Astrocyte of the cerebellum (primary cell): Measurements from ENCODE around the gene GNAQ.

ENCODE experiments used
- DNase-seq: peaks from one replicate; pipeline ENCODE4 v3.0.0-alpha.2; 2011; ENCODE audit warnings: low read depth
- H3K4me3 ChIP-seq: 2 replicates; pipeline ENCODE4 v1.5.1; 2011; ENCODE audit warnings: mild to moderate bottlenecking, low read depth, low read length, moderate library complexity
- in situ Hi-C: cut with HindIII; loops from 2 replicates; pipeline ENCODE4 v1.10.0; 2017; ENCODE audit warnings: low sequenced_read_pairs
- TF ChIP-seq, protein P1 (sequence below): IDR thresholded peaks from 2 replicates; pipeline ENCODE4 v1.5.1; 2012; ENCODE audit warnings: low read length, low read depth, moderate library complexity, mild to moderate bottlenecking; ENCODE audit errors: missing control alignments

The GNAQ gene

DNA sequence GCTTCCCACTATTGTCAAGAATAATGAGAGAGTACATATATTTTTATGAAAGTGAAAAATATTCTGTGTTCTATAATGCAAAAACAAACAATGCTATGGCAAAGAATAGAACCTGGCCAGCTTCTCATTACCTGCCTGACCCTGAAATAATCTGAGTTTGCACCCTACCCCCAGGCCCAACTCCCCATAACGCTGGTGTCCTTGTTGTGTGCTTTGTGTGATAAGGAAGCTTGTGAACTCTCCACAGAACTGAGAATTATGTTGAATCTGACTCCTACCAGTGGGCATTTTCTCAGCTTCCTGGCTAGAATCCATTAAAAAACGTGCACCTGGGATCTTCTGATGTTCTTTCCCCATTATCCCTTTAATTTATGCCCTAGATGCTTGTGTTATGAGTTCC, 205.5 kb downstream of the GNAQ start:
- DNase-seq = no peak
- in situ Hi-C loops = no loop called here
- no peak overlapping the region for H3K4me3 ChIP-seq
- TF ChIP-seq, protein P1, sequence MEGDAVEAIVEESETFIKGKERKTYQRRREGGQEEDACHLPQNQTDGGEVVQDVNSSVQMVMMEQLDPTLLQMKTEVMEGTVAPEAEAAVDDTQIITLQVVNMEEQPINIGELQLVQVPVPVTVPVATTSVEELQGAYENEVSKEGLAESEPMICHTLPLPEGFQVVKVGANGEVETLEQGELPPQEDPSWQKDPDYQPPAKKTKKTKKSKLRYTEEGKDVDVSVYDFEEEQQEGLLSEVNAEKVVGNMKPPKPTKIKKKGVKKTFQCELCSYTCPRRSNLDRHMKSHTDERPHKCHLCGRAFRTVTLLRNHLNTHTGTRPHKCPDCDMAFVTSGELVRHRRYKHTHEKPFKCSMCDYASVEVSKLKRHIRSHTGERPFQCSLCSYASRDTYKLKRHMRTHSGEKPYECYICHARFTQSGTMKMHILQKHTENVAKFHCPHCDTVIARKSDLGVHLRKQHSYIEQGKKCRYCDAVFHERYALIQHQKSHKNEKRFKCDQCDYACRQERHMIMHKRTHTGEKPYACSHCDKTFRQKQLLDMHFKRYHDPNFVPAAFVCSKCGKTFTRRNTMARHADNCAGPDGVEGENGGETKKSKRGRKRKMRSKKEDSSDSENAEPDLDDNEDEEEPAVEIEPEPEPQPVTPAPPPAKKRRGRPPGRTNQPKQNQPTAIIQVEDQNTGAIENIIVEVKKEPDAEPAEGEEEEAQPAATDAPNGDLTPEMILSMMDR = no peak

- TF ChIP-seq, protein P1 = no peak
- in situ Hi-C loops = no loop called here
- DNase-seq = no peak
- no peak overlapping the region for H3K4me3 ChIP-seq
These were observed 206.2 kb downstream of the GNAQ start for GRCh38 chr9:77825361-77825760.

DNA sequence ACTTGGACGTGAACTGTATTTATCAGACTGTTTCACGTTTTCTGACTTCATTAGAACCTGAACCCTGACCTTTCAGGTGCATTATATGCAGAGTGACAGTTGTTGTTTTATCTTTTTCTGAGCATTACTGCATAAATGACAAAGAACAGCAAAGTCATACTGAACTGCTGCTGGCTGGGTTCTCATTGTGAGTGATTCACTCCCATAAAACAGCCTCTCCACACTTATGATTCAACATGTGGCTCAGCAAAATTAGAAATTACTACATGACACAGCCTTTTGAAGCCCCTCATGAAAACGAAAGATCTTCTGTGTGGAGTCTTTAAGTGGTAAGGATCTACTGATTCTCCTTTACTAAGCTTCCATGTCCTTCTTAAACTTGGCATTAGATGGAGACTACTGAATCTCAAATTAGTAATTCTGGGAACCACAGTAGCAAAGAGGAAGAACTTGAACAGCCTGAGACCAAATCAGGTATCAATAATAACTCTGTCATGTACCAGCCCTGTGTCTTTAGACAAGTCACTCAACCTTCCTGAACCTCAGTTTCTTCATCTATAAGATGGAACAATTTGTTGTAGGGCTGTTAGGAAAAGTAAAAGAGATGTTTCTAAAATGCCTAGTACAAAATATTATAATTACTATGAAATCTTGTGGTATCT, 211.2 kb downstream of the GNAQ start:
- in situ Hi-C loops = no loop called here
- no peak for DNase-seq
- TF ChIP-seq, protein P1 = no peak
- H3K4me3 ChIP-seq = no peak overlapping the region

DNA sequence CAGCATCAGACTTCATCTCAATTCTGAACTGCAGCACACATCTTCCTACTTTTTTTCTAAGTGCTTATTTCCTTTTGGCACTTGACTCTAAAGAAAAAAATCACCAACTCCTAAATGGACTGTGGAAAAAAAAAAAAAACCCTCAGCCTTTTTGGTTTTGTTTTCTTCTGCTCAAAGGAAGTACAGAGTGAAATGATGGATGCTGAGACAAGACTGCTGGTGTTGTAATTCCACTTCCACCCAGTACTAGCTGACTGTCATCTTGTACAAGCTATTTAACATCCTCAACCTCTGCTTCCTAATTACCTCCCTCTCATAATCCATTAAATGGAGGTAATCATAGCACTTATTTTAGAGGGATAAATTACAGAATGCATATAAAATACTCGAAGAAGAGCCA, 212.0 kb downstream of the GNAQ start:
- TF ChIP-seq, protein P1 = no peak
- H3K4me3 ChIP-seq = no peak overlapping the region
- no peak for DNase-seq
- in situ Hi-C loops = no loop called here

DNA sequence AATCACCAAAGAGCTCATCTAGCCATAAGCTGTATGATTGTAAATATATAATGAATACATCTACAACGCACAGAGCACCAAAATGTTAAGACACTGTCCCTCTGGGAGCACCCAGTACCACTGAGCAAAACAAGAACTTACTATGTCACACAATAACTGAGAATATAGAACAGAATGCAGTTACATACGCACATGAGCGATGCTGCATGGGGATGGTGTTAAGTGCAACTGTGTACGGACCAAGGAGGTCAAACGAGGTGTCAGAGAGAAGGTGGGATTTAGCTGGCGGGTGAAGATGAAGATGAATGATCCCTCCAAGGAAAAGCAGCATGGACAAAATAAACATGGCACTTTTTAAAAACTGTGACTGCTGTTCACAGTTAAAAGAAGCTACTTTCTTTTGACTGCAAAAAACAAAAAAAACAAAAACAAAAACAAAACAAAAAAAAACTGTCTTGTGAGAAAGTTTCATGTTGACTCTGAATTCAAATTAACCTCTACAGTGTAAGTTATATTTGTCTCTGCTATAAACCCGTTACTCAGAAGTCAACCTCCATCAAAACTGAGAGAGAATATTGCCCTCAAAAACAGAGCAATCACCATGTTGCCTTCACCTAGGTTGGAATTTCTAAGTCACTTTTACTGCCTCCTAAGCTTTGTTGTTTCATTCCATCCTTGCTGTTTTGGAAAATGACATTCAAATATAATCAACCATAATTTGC, 213.9 kb downstream of the GNAQ start:
- DNase-seq = no peak
- TF ChIP-seq, protein P1 = no peak
- H3K4me3 ChIP-seq = no peak overlapping the region
- in situ Hi-C loops = no loop called here

- TF ChIP-seq, protein P1 = no peak
- in situ Hi-C loops = no loop called here
- no peak overlapping the region for H3K4me3 ChIP-seq
- DNase-seq = no peak
These were observed 214.8 kb downstream of the GNAQ start for GRCh38 chr9:77816641-77817341.
